SK-N-SH treated with all-trans-retinoic acid at 6 μM for 48 hours (cell line): ENCODE data around the gene AOPEP.

ENCODE experiments used
- ATAC-seq: fragments of 200-7000 bp; cut with Tn5 transposase; 3 replicates; pipeline ENCODE4 v1.9.1; 2020; ENCODE audit warnings: mild to moderate bottlenecking, moderate library complexity
- ARNTL ChIP-seq: fragments of 450-650 bp; formaldehyde crosslinking; IDR thresholded peaks from 2 replicates; pipeline ENCODE4 v1.5.0; 2020; ENCODE audit warnings: low read depth, mild to moderate bottlenecking, moderate library complexity, borderline replicate concordance
- CREB5 ChIP-seq: fragments of 250-450 bp; sonication (Bioruptor Pico); IDR thresholded peaks from 2 replicates; pipeline ENCODE4 v1.5.1; 2020; ENCODE audit warnings: low read depth, mild to moderate bottlenecking, moderate library complexity
- CSDC2 ChIP-seq: fragments of 250-450 bp; sonication (Bioruptor Pico); IDR thresholded peaks from 2 replicates; pipeline ENCODE4 v1.5.0; 2020; ENCODE audit warnings: mild to moderate bottlenecking, moderate library complexity
- CSRNP3 ChIP-seq: fragments of 250-450 bp; sonication (Bioruptor Pico); IDR thresholded peaks from 2 replicates; pipeline ENCODE4 v1.5.1; 2021; ENCODE audit warnings: mild to moderate bottlenecking, moderate library complexity
- ESRRG ChIP-seq: fragments of 250-450 bp; sonication (Bioruptor Pico); IDR thresholded peaks from 2 replicates; pipeline ENCODE4 v1.6.1; 2021; ENCODE audit warnings: mild to moderate bottlenecking
- ISL1 ChIP-seq: fragments of 250-450 bp; sonication (Bioruptor Pico); IDR thresholded peaks from 2 replicates; pipeline ENCODE4 v2.1.2; 2022; ENCODE audit warnings: mild to moderate bottlenecking, moderate library complexity
- OSR1 ChIP-seq: fragments of 250-450 bp; sonication (Bioruptor Pico); IDR thresholded peaks from 2 replicates; pipeline ENCODE4 v1.8.0; 2022; ENCODE audit warnings: moderate library complexity, mild to moderate bottlenecking, inconsistent platforms
- PATZ1 ChIP-seq: fragments of 250-450 bp; sonication (Bioruptor Pico); IDR thresholded peaks from 2 replicates; pipeline ENCODE4 v1.8.0; 2020; ENCODE audit warnings: mild to moderate bottlenecking, moderate library complexity, borderline replicate concordance
- SNAI2 ChIP-seq: fragments of 250-450 bp; sonication (Bioruptor Pico); IDR thresholded peaks from 2 replicates; pipeline ENCODE4 v1.5.0; 2020; ENCODE audit warnings: mild to moderate bottlenecking, moderate library complexity
- TCF4 ChIP-seq: fragments of 250-450 bp; sonication (Bioruptor Pico); IDR thresholded peaks from 2 replicates; pipeline ENCODE4 v1.8.0; 2021; ENCODE audit warnings: mild to moderate bottlenecking, moderate library complexity, borderline replicate concordance
- TOX ChIP-seq: fragments of 250-450 bp; sonication (Bioruptor Pico); IDR thresholded peaks from 2 replicates; pipeline ENCODE4 v1.8.0; 2021; ENCODE audit warnings: mild to moderate bottlenecking, moderate library complexity, borderline replicate concordance
- ZC3H10 ChIP-seq: fragments of 250-450 bp; sonication (Bioruptor Pico); IDR thresholded peaks from 2 replicates; pipeline ENCODE4 v1.5.1; 2021; ENCODE audit warnings: mild to moderate bottlenecking, moderate library complexity
- ZFP3 ChIP-seq: fragments of 250-450 bp; sonication (Bioruptor Pico); IDR thresholded peaks from 2 replicates; pipeline ENCODE4 v1.5.0; 2020; ENCODE audit warnings: mild to moderate bottlenecking, moderate library complexity
- ZNF70 ChIP-seq: fragments of 450-650 bp; formaldehyde crosslinking; IDR thresholded peaks from 2 replicates; pipeline ENCODE4 v1.5.0; 2020; ENCODE audit warnings: mild to moderate bottlenecking, moderate library complexity
- ZNF8 ChIP-seq: fragments of 450-650 bp; formaldehyde crosslinking; IDR thresholded peaks from 2 replicates; pipeline ENCODE4 v1.5.0; 2020; ENCODE audit warnings: mild to moderate bottlenecking, moderate library complexity
- TF ChIP-seq, protein P1 (sequence below): fragments of 250-450 bp; sonication (Bioruptor Pico); IDR thresholded peaks from 2 replicates; pipeline ENCODE4 v1.8.0; 2021; ENCODE audit warnings: low read depth, mild to moderate bottlenecking, moderate library complexity, borderline replicate concordance
- TF ChIP-seq, protein P2 (sequence below): fragments of 250-450 bp; sonication (Bioruptor Pico); IDR thresholded peaks from 2 replicates; pipeline ENCODE4 v1.5.0; 2020; ENCODE audit warnings: mild to moderate bottlenecking, moderate library complexity

Gene AOPEP

GRCh38 chr9:95023217-95024003, 296.9 kb downstream of the AOPEP start:
- ATAC-seq: peak; percentile 43
- TF ChIP-seq ARNTL (CRISPR knock-in tag) (no peak), TOX (CRISPR knock-in tag) (0 out of 2 replicates have a peak, but pooled peaks have one; percentile 29), ISL1 (CRISPR knock-in tag) (peak; percentile 76), ZFP3 (CRISPR knock-in tag) (no peak)
- TF ChIP-seq, protein P1, sequence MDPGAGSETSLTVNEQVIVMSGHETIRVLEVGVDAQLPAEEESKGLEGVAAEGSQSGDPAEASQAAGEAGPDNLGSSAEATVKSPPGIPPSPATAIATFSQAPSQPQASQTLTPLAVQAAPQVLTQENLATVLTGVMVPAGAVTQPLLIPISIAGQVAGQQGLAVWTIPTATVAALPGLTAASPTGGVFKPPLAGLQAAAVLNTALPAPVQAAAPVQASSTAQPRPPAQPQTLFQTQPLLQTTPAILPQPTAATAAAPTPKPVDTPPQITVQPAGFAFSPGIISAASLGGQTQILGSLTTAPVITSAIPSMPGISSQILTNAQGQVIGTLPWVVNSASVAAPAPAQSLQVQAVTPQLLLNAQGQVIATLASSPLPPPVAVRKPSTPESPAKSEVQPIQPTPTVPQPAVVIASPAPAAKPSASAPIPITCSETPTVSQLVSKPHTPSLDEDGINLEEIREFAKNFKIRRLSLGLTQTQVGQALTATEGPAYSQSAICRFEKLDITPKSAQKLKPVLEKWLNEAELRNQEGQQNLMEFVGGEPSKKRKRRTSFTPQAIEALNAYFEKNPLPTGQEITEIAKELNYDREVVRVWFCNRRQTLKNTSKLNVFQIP: 0 out of 2 replicates have a peak, but pooled peaks have one; percentile 27

- peak; percentile 4; the same call in 2 of the 3 replicates for ATAC-seq
- no peak for TF ChIP-seq TCF4 (CRISPR knock-in tag)
- no peak; the same call in 1 of the 2 replicates for TF ChIP-seq ISL1 (CRISPR knock-in tag)
- TF ChIP-seq ZFP3 (CRISPR knock-in tag): peak; percentile 85
- TF ChIP-seq ZNF70: no peak
- TF ChIP-seq PATZ1 (CRISPR knock-in tag): no peak
- no peak for TF ChIP-seq ZNF8
- no peak for TF ChIP-seq CSRNP3
- no peak for TF ChIP-seq CREB5 (CRISPR knock-in tag)
- no peak for TF ChIP-seq ESRRG (CRISPR knock-in tag)
- peak; percentile 60; the same call in 1 of the 2 replicates for TF ChIP-seq SNAI2 (CRISPR knock-in tag)
- 0 out of 2 replicates have a peak, but pooled peaks have one; percentile 65 for TF ChIP-seq CSDC2 (CRISPR knock-in tag)
These were observed 297.7 kb downstream of the AOPEP start for GRCh38 chr9:95024097-95024671.

DNA sequence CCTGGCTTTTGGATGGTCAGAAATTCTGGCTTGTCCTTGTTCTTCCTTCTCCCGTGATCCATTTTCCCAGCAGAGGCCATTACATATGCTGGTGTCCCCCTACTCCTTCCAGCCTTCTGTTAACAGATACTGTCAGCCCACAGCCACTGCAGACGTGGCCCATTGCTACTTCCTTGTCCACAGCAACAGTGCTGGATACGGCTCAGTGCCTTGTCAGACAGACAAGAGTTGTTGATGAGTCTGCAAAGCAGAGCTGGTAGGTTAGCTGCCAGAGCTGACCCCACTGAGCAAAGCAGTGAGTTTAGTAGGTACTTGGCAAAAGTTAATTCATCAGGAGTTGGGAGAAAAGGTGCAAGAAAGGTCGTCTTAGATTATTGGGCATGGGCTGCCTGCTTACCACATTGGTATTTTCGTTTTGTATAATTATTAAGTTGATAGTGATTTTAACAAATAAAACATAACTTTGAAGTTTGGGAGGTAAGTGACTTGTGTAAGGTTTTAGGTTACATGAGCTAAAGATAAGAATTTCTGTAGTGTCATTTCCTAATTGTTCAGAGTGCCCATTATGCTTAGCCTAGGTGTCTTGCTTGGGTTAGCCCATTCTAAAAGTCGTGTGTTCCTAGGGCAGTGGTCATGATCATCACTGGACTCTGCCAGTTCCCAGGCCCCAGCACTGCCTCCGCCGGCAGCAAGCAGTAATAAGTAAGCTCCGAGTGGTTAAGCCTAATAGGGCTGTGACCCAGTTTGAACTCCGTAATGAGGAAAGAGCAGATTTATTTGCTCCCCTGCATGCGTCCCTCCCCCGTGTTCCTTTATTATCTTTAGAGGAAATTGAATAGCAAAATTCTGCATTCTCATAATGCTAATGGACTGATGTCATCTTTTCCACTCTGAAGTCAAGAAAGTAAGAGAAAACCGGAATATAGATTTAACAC, 299.0 kb downstream of the AOPEP start:
- ATAC-seq: peak; percentile 80
- TF ChIP-seq TOX (CRISPR knock-in tag) (no peak), SNAI2 (CRISPR knock-in tag) (peak; percentile 75; the same call in 1 of the 2 replicates), PATZ1 (CRISPR knock-in tag) (peak; percentile 72), ZNF8 (peak; percentile 34; the same call in 1 of the 2 replicates), ZFP3 (CRISPR knock-in tag) (no peak; the same call in 1 of the 2 replicates), CREB5 (CRISPR knock-in tag) (peak; percentile 77; the same call in 1 of the 2 replicates), ARNTL (CRISPR knock-in tag) (no peak), ESRRG (CRISPR knock-in tag) (no peak), ZNF70 (no peak), ISL1 (CRISPR knock-in tag) (peak; percentile 90), ZC3H10 (CRISPR knock-in tag) (no peak; the same call in 1 of the 2 replicates), OSR1 (CRISPR knock-in tag) (no peak)
- TF ChIP-seq, protein P1: no peak
- TF ChIP-seq, protein P2, sequence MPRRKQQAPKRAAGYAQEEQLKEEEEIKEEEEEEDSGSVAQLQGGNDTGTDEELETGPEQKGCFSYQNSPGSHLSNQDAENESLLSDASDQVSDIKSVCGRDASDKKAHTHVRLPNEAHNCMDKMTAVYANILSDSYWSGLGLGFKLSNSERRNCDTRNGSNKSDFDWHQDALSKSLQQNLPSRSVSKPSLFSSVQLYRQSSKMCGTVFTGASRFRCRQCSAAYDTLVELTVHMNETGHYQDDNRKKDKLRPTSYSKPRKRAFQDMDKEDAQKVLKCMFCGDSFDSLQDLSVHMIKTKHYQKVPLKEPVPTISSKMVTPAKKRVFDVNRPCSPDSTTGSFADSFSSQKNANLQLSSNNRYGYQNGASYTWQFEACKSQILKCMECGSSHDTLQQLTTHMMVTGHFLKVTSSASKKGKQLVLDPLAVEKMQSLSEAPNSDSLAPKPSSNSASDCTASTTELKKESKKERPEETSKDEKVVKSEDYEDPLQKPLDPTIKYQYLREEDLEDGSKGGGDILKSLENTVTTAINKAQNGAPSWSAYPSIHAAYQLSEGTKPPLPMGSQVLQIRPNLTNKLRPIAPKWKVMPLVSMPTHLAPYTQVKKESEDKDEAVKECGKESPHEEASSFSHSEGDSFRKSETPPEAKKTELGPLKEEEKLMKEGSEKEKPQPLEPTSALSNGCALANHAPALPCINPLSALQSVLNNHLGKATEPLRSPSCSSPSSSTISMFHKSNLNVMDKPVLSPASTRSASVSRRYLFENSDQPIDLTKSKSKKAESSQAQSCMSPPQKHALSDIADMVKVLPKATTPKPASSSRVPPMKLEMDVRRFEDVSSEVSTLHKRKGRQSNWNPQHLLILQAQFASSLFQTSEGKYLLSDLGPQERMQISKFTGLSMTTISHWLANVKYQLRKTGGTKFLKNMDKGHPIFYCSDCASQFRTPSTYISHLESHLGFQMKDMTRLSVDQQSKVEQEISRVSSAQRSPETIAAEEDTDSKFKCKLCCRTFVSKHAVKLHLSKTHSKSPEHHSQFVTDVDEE (CRISPR knock-in tag): peak; percentile 73; the same call in 1 of the 2 replicates
